Mesendoderm (in vitro differentiated cells): ENCODE data around the gene KCTD13.
"Not testable (repeated sequence)": the region's sequence is repeated elsewhere in the genome, so short reads cannot be mapped to it uniquely, and the experiment has no call there.

Experiments
- DNase-seq: peaks from one replicate; pipeline ENCODE4 v3.0.0; 2013
- H2AK5ac ChIP-seq: 2 replicates; pipeline ENCODE4 v1.6.1; 2013; ENCODE audit warnings: low read length, inconsistent platforms
- H2BK120ac ChIP-seq: 2 replicates; pipeline ENCODE4 v1.6.1; 2013; ENCODE audit warnings: low read depth, mild to moderate bottlenecking, low read length, moderate library complexity, mixed read lengths
- H2BK15ac ChIP-seq: replicated peaks from 2 replicates; pipeline ENCODE4 v1.6.1; 2013; ENCODE audit warnings: low read depth, mild to moderate bottlenecking, moderate library complexity
- H2BK5ac ChIP-seq: 2 replicates; pipeline ENCODE4 v1.6.1; 2013; ENCODE audit warnings: low read length, inconsistent platforms
- H3K18ac ChIP-seq: 2 replicates; pipeline ENCODE4 v1.6.1; 2013; ENCODE audit warnings: mild to moderate bottlenecking, low read length, mixed read lengths
- H3K23ac ChIP-seq: one replicate; pipeline ENCODE4 v1.6.1; 2013; ENCODE audit warnings: low read length
- H3K27ac ChIP-seq: 2 replicates; pipeline ENCODE4 v1.5.1; 2013; ENCODE audit warnings: low read depth, mild to moderate bottlenecking, inconsistent platforms, low read length, moderate library complexity
- H3K27me3 ChIP-seq: 2 replicates; pipeline ENCODE4 v1.6.1; 2013; ENCODE audit warnings: low read length, control low read depth, mild to moderate bottlenecking, inconsistent platforms; ENCODE audit not compliant: insufficient read depth, poor library complexity
- H3K36me3 ChIP-seq: 2 replicates; pipeline ENCODE4 v1.6.1; 2013; ENCODE audit warnings: low read length, inconsistent platforms; ENCODE audit not compliant: control insufficient read depth, insufficient read depth
- H3K4ac ChIP-seq: one replicate; pipeline ENCODE4 v1.6.1; 2013; ENCODE audit warnings: low read depth, mild to moderate bottlenecking, low read length, moderate library complexity
- H3K4me1 ChIP-seq: 2 replicates; pipeline ENCODE4 v1.6.1; 2013; ENCODE audit warnings: low read depth, low read length, inconsistent platforms; ENCODE audit not compliant: control insufficient read depth
- H3K4me2 ChIP-seq: 2 replicates; pipeline ENCODE4 v1.6.1; 2013; ENCODE audit warnings: low read length
- H3K4me3 ChIP-seq: 2 replicates; pipeline ENCODE4 v1.5.1; 2013; ENCODE audit warnings: mild to moderate bottlenecking, low read length
- H3K56ac ChIP-seq: one replicate; pipeline ENCODE4 v1.6.1; 2013; ENCODE audit warnings: low read length
- H3K79me1 ChIP-seq: 2 replicates; pipeline ENCODE4 v1.6.1; 2013; ENCODE audit warnings: low read length, inconsistent platforms
- H3K79me2 ChIP-seq: 2 replicates; pipeline ENCODE4 v1.6.1; 2013; ENCODE audit warnings: mild to moderate bottlenecking, low read length; ENCODE audit not compliant: control insufficient read depth, insufficient read depth
- H3K9ac ChIP-seq: 2 replicates; pipeline ENCODE4 v1.6.1; 2013; ENCODE audit warnings: low read length, inconsistent platforms
- H4K5ac ChIP-seq: one replicate; pipeline ENCODE4 v1.6.1; 2013; ENCODE audit warnings: low read length
- H4K8ac ChIP-seq: one replicate; pipeline ENCODE4 v1.6.1; 2013; ENCODE audit warnings: low read depth, mild to moderate bottlenecking, control low read depth, low read length, moderate library complexity
- WGBS: extraction: QIAGEN DNeasy Blood & Tissue Kit; methylation state at CpG from one replicate; pipeline ENCODE4 v1.1.7; 2013; ENCODE audit warnings: low lambda C conversion rate, missing lambda C conversion rate; ENCODE audit not compliant: insufficient coverage; ENCODE audit errors: extremely low coverage; 5-methylcytosine and 5-hydroxymethylcytosine counted together

The KCTD13 gene

GRCh38 chr16:29891525-29892457 lies 34.2 kb downstream of the KCTD13 start:
- Histone ChIP-seq H2AK5ac (no peak overlapping the region), H4K5ac (no peak overlapping the region), H3K4ac (no peak overlapping the region), H3K4me3 (no peak overlapping the region), H3K56ac (no peak overlapping the region), H3K27ac (no peak overlapping the region), H3K9ac (no peak overlapping the region), H3K18ac (no peak overlapping the region), H2BK15ac (no peak overlapping the region), H3K27me3 (no peaks in the 10 kb centered on the region), H3K23ac (no peak overlapping the region), H2BK5ac (no peak overlapping the region), H3K4me2 (no peak overlapping the region), H2BK120ac (no peak overlapping the region), H3K79me2 (no peaks in the 10 kb centered on the region), H3K4me1 (no peaks in the 10 kb centered on the region), H3K79me1 (no peaks in the 10 kb centered on the region), H3K36me3 (no peaks in the 10 kb centered on the region), H4K8ac (no peak overlapping the region)
- no peak for DNase-seq
- WGBS: no CpG with 5 or more reads among the region's 10 CpGs

- not testable (repeated sequence) for H4K8ac ChIP-seq, H3K36me3 ChIP-seq, H3K79me1 ChIP-seq, DNase-seq, H3K4me1 ChIP-seq, H4K5ac ChIP-seq, H2AK5ac ChIP-seq, H3K9ac ChIP-seq, H3K27me3 ChIP-seq, H3K4me2 ChIP-seq, H3K4me3 ChIP-seq, H3K23ac ChIP-seq, H3K27ac ChIP-seq, H3K56ac ChIP-seq, H3K4ac ChIP-seq, H2BK5ac ChIP-seq, H3K18ac ChIP-seq, H2BK120ac ChIP-seq, H2BK15ac ChIP-seq, H3K79me2 ChIP-seq
- WGBS: no CpG with 5 or more reads among the region's 3 CpGs
These were observed 36.7 kb downstream of the KCTD13 start for GRCh38 chr16:29889372-29889771.

GRCh38 chr16:29883987-29884386 lies 42.0 kb downstream of the KCTD13 start:
- no peak overlapping the region for H2BK120ac ChIP-seq
- WGBS: no CpG with 5 or more reads among the region's 6 CpGs
- H3K56ac ChIP-seq: no peak overlapping the region
- no peak overlapping the region for H3K18ac ChIP-seq
- no peak overlapping the region for H4K5ac ChIP-seq
- H3K9ac ChIP-seq: no peak overlapping the region
- H2BK15ac ChIP-seq: no peak overlapping the region
- H3K23ac ChIP-seq: no peak overlapping the region
- H3K27me3 ChIP-seq: no peaks in the 10 kb centered on the region
- no peak overlapping the region for H3K4me3 ChIP-seq
- peaks cover 2% of the 10 kb centered on the region for H3K36me3 ChIP-seq
- H3K79me2 ChIP-seq: no peaks in the 10 kb centered on the region
- no peaks in the 10 kb centered on the region for H3K79me1 ChIP-seq
- no peak overlapping the region for H4K8ac ChIP-seq
- no peak overlapping the region for H2BK5ac ChIP-seq
- no peak overlapping the region for H3K4me2 ChIP-seq
- H3K4me1 ChIP-seq: no peaks in the 10 kb centered on the region
- H3K27ac ChIP-seq: no peak overlapping the region
- no peak for DNase-seq
- no peak overlapping the region for H3K4ac ChIP-seq
- no peak overlapping the region for H2AK5ac ChIP-seq

GRCh38 chr16:29881050-29881449 lies 45.0 kb downstream of the KCTD13 start:
- DNase-seq: no peak
- Histone ChIP-seq H2BK15ac (no peak overlapping the region), H3K56ac (no peak overlapping the region), H2BK5ac (no peak overlapping the region), H3K36me3 (peaks cover 2% of the 10 kb centered on the region), H2BK120ac (no peak overlapping the region), H3K18ac (no peak overlapping the region), H4K5ac (no peak overlapping the region), H2AK5ac (no peak overlapping the region), H3K4me2 (no peak overlapping the region), H3K4me3 (no peak overlapping the region), H4K8ac (no peak overlapping the region), H3K9ac (no peak overlapping the region), H3K4ac (no peak overlapping the region), H3K79me1 (no peaks in the 10 kb centered on the region), H3K27ac (no peak overlapping the region), H3K23ac (no peak overlapping the region), H3K4me1 (no peaks in the 10 kb centered on the region), H3K27me3 (no peaks in the 10 kb centered on the region), H3K79me2 (no peaks in the 10 kb centered on the region)
- no CpG with 5 or more reads among the region's 3 CpGs for WGBS

DNA sequence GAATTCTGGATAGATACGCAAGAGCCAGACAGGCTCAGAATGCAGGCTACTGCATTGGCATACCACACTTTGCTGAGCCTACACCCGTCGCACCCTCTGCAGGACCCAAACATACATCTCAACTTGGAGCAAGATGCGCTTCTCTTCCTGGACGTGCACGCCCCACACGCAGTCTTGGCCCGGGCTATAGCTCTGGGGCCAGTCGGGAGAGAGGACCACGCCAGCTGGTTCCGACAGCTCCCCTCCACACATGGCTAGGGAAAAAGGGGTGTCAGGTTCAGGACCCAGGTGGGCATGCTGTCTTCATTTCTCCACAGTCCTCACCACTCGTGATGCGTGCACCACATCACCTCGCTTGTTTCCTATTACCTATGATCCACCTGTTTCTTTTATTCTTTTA lies 47.9 kb downstream of the KCTD13 start:
- no peak overlapping the region for H2BK120ac ChIP-seq
- no CpG with 5 or more reads among the region's 14 CpGs for WGBS

More for the DNA sequence above, 47.9 kb downstream of the KCTD13 start:
- H3K27me3 ChIP-seq: no peaks in the 10 kb centered on the region
- no peaks in the 10 kb centered on the region for H3K79me2 ChIP-seq
- DNase-seq: no peak
- H3K36me3 ChIP-seq: no peaks in the 10 kb centered on the region
- no peak overlapping the region for H2AK5ac ChIP-seq
- no peak overlapping the region for H3K18ac ChIP-seq
- H3K56ac ChIP-seq: no peak overlapping the region
- H4K8ac ChIP-seq: no peak overlapping the region
- no peak overlapping the region for H2BK15ac ChIP-seq
- no peak overlapping the region for H3K27ac ChIP-seq
- no peak overlapping the region for H3K4me3 ChIP-seq
- no peaks in the 10 kb centered on the region for H3K79me1 ChIP-seq
- no peaks in the 10 kb centered on the region for H3K4me1 ChIP-seq
- H3K4me2 ChIP-seq: no peak overlapping the region
- H3K4ac ChIP-seq: no peak overlapping the region
- no peak overlapping the region for H3K23ac ChIP-seq
- H4K5ac ChIP-seq: no peak overlapping the region
- no peak overlapping the region for H2BK5ac ChIP-seq
- no peak overlapping the region for H3K9ac ChIP-seq
